ENCODE measurements around the gene MOB3B.

Gene MOB3B

GRCh38 chr9:27356446-27356845 is 173.2 kb downstream of the MOB3B start:
- DNase-seq, result no peak

- no peak for DNase-seq
These were observed 174.4 kb downstream of the MOB3B start for GRCh38 chr9:27355166-27355565.

- DNase-seq, result no peak
These were observed 176.0 kb downstream of the MOB3B start for GRCh38 chr9:27353474-27354229.

- DNase-seq, result no peak
These were observed 176.5 kb downstream of the MOB3B start for GRCh38 chr9:27353166-27353473.

GRCh38 chr9:27352457-27353165 is 177.0 kb downstream of the MOB3B start:
- no peak for DNase-seq

- no peak for DNase-seq
These were observed 178.2 kb downstream of the MOB3B start for GRCh38 chr9:27351438-27351837.

- no peak for DNase-seq
These were observed 179.1 kb downstream of the MOB3B start for GRCh38 chr9:27350382-27350976.

GRCh38 chr9:27349698-27350080 is 179.9 kb downstream of the MOB3B start:
- no peak for DNase-seq

GRCh38 chr9:27348785-27349697 is 180.6 kb downstream of the MOB3B start:
- no peak for DNase-seq

- no peak for DNase-seq
These were observed 181.7 kb downstream of the MOB3B start for GRCh38 chr9:27347889-27348288.

GRCh38 chr9:27344776-27345175 is 184.8 kb downstream of the MOB3B start:
- DNase-seq, result no peak

- DNase-seq, result no peak
These were observed 187.9 kb downstream of the MOB3B start for GRCh38 chr9:27341545-27342294.

- no peak for DNase-seq
These were observed 188.6 kb downstream of the MOB3B start for GRCh38 chr9:27340961-27341511.

- DNase-seq, result no peak
These were observed 189.3 kb downstream of the MOB3B start for GRCh38 chr9:27340285-27340674.

- DNase-seq, result no peak
These were observed 189.8 kb downstream of the MOB3B start for GRCh38 chr9:27339661-27340284.

- no peak for DNase-seq
These were observed 191.1 kb downstream of the MOB3B start for GRCh38 chr9:27338527-27338903.

GRCh38 chr9:27337833-27338526 is 191.6 kb downstream of the MOB3B start:
- DNase-seq, result no peak

- DNase-seq, result no peak
These were observed 192.4 kb downstream of the MOB3B start for GRCh38 chr9:27337236-27337635.

- no peak for DNase-seq
These were observed 192.8 kb downstream of the MOB3B start for GRCh38 chr9:27336829-27337228.

- DNase-seq, result no peak
These were observed 193.5 kb downstream of the MOB3B start for GRCh38 chr9:27336126-27336525.

- no peak for DNase-seq
These were observed 194.5 kb downstream of the MOB3B start for GRCh38 chr9:27335075-27335474.

All from NCI-H1417 treated with DMSO at 0.1 percent for 48 hours (cell line).